Ovary (tissue), 3 donors: Measurements from ENCODE around the gene ALKBH5.

Experiments used
- CTCF ChIP-seq, 3 donors: fragments of 450-650 bp in 2 of 3; fragments of 200-600 bp in 1 of 3; IDR thresholded peaks; one replicate each; pipeline versions ENCODE4 v1.5.1 to v1.8.0; 2016 to 2022; ENCODE audit warnings: antibody characterized with exemption in 3 of 3, mild to moderate bottlenecking in 1 of 3
- POLR2A ChIP-seq: fragments of 450-650 bp; IDR thresholded peaks from one replicate; pipeline ENCODE4 v1.6.1; 2017; ENCODE audit warnings: antibody characterized with exemption, mild to moderate bottlenecking, moderate library complexity
- donor health status: DM: no; HTN: no; CAD: no.

GRCh38 chr17:18205861-18206260 is 22.2 kb downstream of the ALKBH5 start:
- TF ChIP-seq CTCF (IDR thresholded peaks at IDR 0.05) (no peak), POLR2A (no peak)
